B cell (primary cell): Measurements from ENCODE around the gene EFNA3. TPM values are rescaled to one million over a fixed set of nuclear protein-coding genes. Genes with fewer than 3 reads are reported as not detected.

Experiments
- ATAC-seq: fragments of 200-7000 bp; cut with Tn5 transposase; one replicate; pipeline ENCODE4 v1.10.0; 2021; ENCODE audit warnings: low read depth, mild to moderate bottlenecking, moderate number of reproducible peaks, moderate library complexity
- CTCF ChIA-PET: fragments of 350-600 bp; sonication (Branson Sonifier 250); formaldehyde crosslinking; loops from one replicate; lab custom pipeline; 2021; ENCODE audit warnings: antibody characterized with exemption, inconsistent platforms; lab: Charles Lee
- POLR2A ChIA-PET: fragments of 350-600 bp; sonication (Branson Sonifier 250); formaldehyde crosslinking; loops from one replicate; lab custom pipeline; 2021; ENCODE audit warnings: antibody characterized with exemption; lab: Charles Lee
- DNase-seq: peaks from one replicate; pipeline ENCODE4 v3.0.0; 2013
- H2AFZ ChIP-seq: 2 replicates; pipeline ENCODE4 v1.6.1; 2012; ENCODE audit warnings: mild to moderate bottlenecking, low read depth, low read length; ENCODE audit not compliant: insufficient read depth, poor library complexity, severe bottlenecking
- H3K27ac ChIP-seq, 2 donors: 1 replicate in 1 of 2; 2 replicates in 1 of 2; pipeline ENCODE4 v1.5.1; 2012 to 2013; ENCODE audit warnings: low read length in 2 of 2, mild to moderate bottlenecking in 2 of 2, moderate library complexity in 1 of 2
- H3K27me3 ChIP-seq, 4 experiments: fragments of 200-600 bp in 1 of 4; sonication (generic) in 1 of 4; replicated peaks in 1 of 4; 1 replicate in 2 of 4; 2 replicates in 2 of 4; pipeline versions ENCODE4 v1.6.1 to v1.7.0; 2013 to 2016; ENCODE audit warnings: low read length in 3 of 4, mild to moderate bottlenecking in 2 of 4, mixed read lengths in 1 of 4, moderate library complexity in 1 of 4; ENCODE audit not compliant: insufficient read depth in 4 of 4, control insufficient read depth in 3 of 4; ENCODE audit errors: control extremely low read depth in 1 of 4
- H3K36me3 ChIP-seq, 2 experiments: replicated peaks in 1 of 2; 1 replicate in 1 of 2; 2 replicates in 1 of 2; pipeline versions ENCODE4 v1.6.1 to v1.7.1; 2013; ENCODE audit warnings: low read length in 1 of 2; ENCODE audit not compliant: insufficient read depth in 2 of 2, control insufficient read depth in 1 of 2; ENCODE audit errors: control extremely low read depth in 1 of 2, extremely low read depth in 1 of 2
- H3K4me1 ChIP-seq, 2 donors: fragments of 200-600 bp in 1 of 2; sonication (generic) in 1 of 2; 1 replicate in 1 of 2; 2 replicates in 1 of 2; pipeline versions ENCODE4 v1.5.1 to v1.6.1; 2013 to 2017; ENCODE audit warnings: low read length in 2 of 2; ENCODE audit not compliant: control insufficient read depth in 2 of 2, insufficient read depth in 2 of 2
- H3K4me2 ChIP-seq: replicated peaks from 2 replicates; pipeline ENCODE3; 2012; ENCODE audit warnings: mild to moderate bottlenecking, low read depth, low read length; ENCODE audit not compliant: poor library complexity, severe bottlenecking
- H3K4me3 ChIP-seq, 5 experiments: fragments of 200-600 bp in 1 of 5; sonication (generic) in 1 of 5; 1 replicate in 3 of 5; 2 replicates in 2 of 5; pipeline versions ENCODE4 v1.5.1 to v1.7.0; 2011 to 2016; ENCODE audit warnings: low read length in 4 of 5, mild to moderate bottlenecking in 4 of 5, low read depth in 2 of 5, control low read depth in 1 of 5, moderate library complexity in 1 of 5; ENCODE audit not compliant: insufficient read depth in 1 of 5; ENCODE audit errors: control extremely low read depth in 1 of 5, extremely low read depth in 1 of 5
- H3K79me2 ChIP-seq: fragments of 200-600 bp; sonication (generic); one replicate; pipeline ENCODE4 v1.6.0; 2016; ENCODE audit warnings: low read length; ENCODE audit not compliant: control insufficient read depth, insufficient read depth
- H3K9ac ChIP-seq: fragments of 200-600 bp; sonication (generic); 2 replicates; pipeline ENCODE4 v1.6.1; 2017; ENCODE audit warnings: mild to moderate bottlenecking, low read length, moderate library complexity
- H3K9me3 ChIP-seq, 3 donors: one replicate each; pipeline versions ENCODE4 v1.6.1 to v1.7.1; 2013; ENCODE audit warnings: low read length in 2 of 3; ENCODE audit not compliant: control insufficient read depth in 2 of 3, insufficient read depth in 1 of 3; ENCODE audit errors: control extremely low read depth in 1 of 3
- H4K20me1 ChIP-seq: 2 replicates; pipeline ENCODE4 v1.6.0; 2012; ENCODE audit warnings: mild to moderate bottlenecking, low read length; ENCODE audit not compliant: insufficient read depth, control insufficient read depth, poor library complexity, severe bottlenecking
- H3K27ac Mint-ChIP-seq: one replicate; pipeline ENCODE4 v1.8.0; 2021; ENCODE audit warnings: mixed read lengths
- H3K27me3 Mint-ChIP-seq: one replicate; pipeline ENCODE4 v1.8.0; 2021; ENCODE audit warnings: mixed read lengths
- H3K4me1 Mint-ChIP-seq: one replicate; pipeline ENCODE4 v1.8.0; 2021; ENCODE audit warnings: mixed read lengths
- H3K4me3 Mint-ChIP-seq: one replicate; pipeline ENCODE4 v1.8.0; 2021; ENCODE audit warnings: mixed read lengths
- H3K9me3 Mint-ChIP-seq: one replicate; pipeline ENCODE4 v1.8.0; 2022; ENCODE audit warnings: mixed read lengths; ENCODE audit not compliant: insufficient read depth
- CTCF ChIP-seq: fragments of 200-600 bp; IDR thresholded peaks from one replicate; pipeline ENCODE4 v1.8.0; 2022; ENCODE audit warnings: antibody characterized with exemption, mild to moderate bottlenecking
- EZH2 ChIP-seq: IDR thresholded peaks from 2 replicates; pipeline ENCODE4 v1.6.1; 2012; ENCODE audit warnings: borderline replicate concordance, low read depth, mild to moderate bottlenecking, moderate library complexity, low read length; ENCODE audit not compliant: insufficient read depth, poor library complexity, severe bottlenecking
- WGBS: methylation state at CpG from one replicate; pipeline ENCODE4 v1.1.5; 2013; ENCODE audit warnings: missing lambda C conversion rate; ENCODE audit not compliant: insufficient coverage; 5-methylcytosine and 5-hydroxymethylcytosine counted together
- intact Hi-C: fragments of 100-400 bp; cut with micrococcal nuclease; formaldehyde crosslinking; loops from one replicate; pipeline ENCODE4 v1.10.0; 2022
- polyA plus RNA-seq: library from polyadenylated mRNA; depleted of rRNA; stranded (reverse); fragments of >200 nt; gene quantifications from 2 replicates; pipeline ENCODE4 v1.2.3, GENCODE V29; 2012
- total RNA-seq, 2 donors: library from RNA; stranded (reverse); fragments of 120-200 nt in 1 of 2; gene quantifications; 1 replicate in 1 of 2; 2 replicates in 1 of 2; pipeline versions ENCODE4 v1.2.3 to v1.2.4, GENCODE V29; 2013 to 2022

The EFNA3 gene
- total and polyA plus RNA-seq, 2 donors (not counting 1 experiment from before 2014, with no cell fraction given): 1.6 to 3.2 TPM

GRCh38 chr1:155081472-155082300 lies 3.0 kb downstream of the EFNA3 start:
- no peak for TF ChIP-seq CTCF
- TF ChIP-seq EZH2: peak; percentile 98
- H3K27me3 Mint-ChIP-seq: peaks cover 38% of the 10 kb centered on the region
- DNase-seq (peak; percentile 66), ATAC-seq (no peak)
- H3K27ac Mint-ChIP-seq: peak overlapping the region; percentile 21
- Histone ChIP-seq H4K20me1 (peaks cover 51% of the 10 kb centered on the region), H3K36me3 (no peaks in the 10 kb centered on the region), H3K27ac (no peak overlapping the region), H3K27me3 (peaks cover 0 to 57% (median 43%) of the 10 kb centered on the region in 4 experiments), H3K4me2 (peak overlapping the region; percentile 97), H3K9me3 (peaks cover 0 to 30% (median 0%) of the 10 kb centered on the region in 3 donors), H3K4me1 (peaks cover 71 to 78% of the 10 kb centered on the region in 2 donors), H3K4me3 (peak overlapping the region in 4 of 5 experiments; percentile 12 to 52 (median 26)), H3K9ac (peak overlapping the region; percentile 36), H3K79me2 (no peaks in the 10 kb centered on the region), H2AFZ (peak overlapping the region; percentile 59)
- ChIA-PET POLR2A (interaction anchor here (1.6 to 2.8 kb wide), 2 partner anchors 11 to 17 kb away, joined by 7 to 9 read pairs; no protein-coding TSS in a partner anchor), CTCF (interaction anchor here (0.6 to 5.5 kb wide), 9 partner anchors 10 to 174 kb away, joined by 3 to 184 read pairs (median 7); partner anchors contain the start of genes ADAM15, EFNA4 and KRTCAP2)
- no peaks in the 10 kb centered on the region for H3K9me3 Mint-ChIP-seq
- peak overlapping the region; percentile 83 for H3K4me3 Mint-ChIP-seq
- peaks cover 69% of the 10 kb centered on the region for H3K4me1 Mint-ChIP-seq
- WGBS: 5% methylated on average over 50 of the region's 68 CpGs
- intact Hi-C loops: no loop called here
